IPS-NIHi7 (cell line): ENCODE data around the gene MRPL34.

Experiments
- DNase-seq: peaks from one replicate; pipeline ENCODE4 v3.0.0; 2012; ENCODE audit warnings: mixed read lengths; ENCODE audit errors: extremely low spot score

Gene MRPL34

DNA sequence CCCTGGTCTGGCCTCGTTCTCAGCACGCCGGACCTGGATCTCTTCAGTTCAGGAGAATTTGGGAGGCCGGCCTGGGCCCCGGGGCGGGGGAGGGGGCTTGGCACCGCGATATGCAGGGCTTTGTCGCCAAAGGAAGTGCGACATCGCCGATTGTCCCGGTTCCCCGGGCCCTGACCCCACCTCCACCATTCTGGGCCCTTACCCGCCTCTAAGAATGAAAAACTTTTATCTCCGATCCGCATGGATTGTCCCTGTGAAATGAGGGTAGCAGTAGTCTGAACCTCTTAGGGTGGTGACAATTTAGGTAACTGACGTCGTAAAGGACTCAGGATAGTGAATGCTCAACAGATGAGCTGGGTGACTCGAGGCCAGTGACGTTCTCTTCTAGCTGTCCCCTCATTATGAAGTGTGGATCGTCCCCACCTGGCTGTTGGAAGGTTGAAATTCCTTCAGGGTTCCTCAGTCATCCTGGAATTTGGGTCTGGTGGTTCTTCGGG, 4.3 kb downstream of the MRPL34 start:
- no peak for DNase-seq

GRCh38 chr19:17311455-17312188, 6.0 kb downstream of the MRPL34 start:
- DNase-seq, result no peak

GRCh38 chr19:17312189-17313113, 6.8 kb downstream of the MRPL34 start:
- DNase-seq, result no peak

DNA sequence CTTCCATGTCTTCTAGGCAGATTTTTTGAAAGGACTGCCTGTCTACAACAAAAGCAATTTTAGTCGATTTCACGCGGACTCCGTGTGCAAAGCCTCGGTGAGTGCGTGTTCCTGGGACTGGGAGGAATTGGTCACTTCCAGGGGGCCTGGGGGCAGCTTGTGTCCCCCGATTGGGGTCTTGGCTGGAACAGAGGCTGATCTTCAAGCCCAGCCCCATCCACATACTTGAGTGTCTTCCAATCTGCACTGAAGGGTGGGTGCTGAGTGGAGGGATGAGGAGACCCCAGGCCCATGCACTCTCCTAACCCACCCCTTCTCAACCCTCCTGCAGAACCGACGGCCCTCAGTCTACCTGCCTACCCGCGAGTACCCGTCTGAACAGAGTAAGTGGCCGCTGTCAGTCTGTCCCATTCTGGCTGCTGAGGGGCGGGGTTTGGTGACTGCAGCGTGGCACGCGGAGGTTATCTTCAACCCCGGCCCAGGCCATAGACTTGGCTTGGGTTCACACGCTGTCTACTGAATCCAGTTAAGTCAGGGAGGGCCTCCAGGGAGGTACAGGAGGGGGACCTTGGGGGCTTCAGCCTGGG, 8.4 kb downstream of the MRPL34 start:
- no peak for DNase-seq

DNA sequence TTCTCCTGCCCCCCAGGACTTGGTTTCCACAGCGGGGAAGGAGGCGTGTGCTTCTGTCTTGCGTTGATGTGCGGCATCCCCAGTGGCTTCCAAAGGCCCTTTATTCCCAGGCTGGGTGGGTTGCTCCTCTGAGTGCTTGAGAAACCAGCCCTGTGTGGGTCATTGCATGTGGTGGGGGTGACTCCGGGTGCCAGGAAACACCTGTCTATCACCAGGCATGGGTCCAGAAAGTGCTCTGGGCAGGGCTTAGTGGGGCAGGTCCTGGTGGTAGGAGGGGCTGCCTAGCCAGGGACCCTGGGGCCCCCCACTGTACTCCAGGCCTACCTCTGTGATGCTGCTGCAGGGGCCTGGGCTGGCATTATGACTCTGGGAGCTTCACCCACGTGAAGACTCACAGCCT, 13.3 kb downstream of the MRPL34 start:
- no peak for DNase-seq

DNA sequence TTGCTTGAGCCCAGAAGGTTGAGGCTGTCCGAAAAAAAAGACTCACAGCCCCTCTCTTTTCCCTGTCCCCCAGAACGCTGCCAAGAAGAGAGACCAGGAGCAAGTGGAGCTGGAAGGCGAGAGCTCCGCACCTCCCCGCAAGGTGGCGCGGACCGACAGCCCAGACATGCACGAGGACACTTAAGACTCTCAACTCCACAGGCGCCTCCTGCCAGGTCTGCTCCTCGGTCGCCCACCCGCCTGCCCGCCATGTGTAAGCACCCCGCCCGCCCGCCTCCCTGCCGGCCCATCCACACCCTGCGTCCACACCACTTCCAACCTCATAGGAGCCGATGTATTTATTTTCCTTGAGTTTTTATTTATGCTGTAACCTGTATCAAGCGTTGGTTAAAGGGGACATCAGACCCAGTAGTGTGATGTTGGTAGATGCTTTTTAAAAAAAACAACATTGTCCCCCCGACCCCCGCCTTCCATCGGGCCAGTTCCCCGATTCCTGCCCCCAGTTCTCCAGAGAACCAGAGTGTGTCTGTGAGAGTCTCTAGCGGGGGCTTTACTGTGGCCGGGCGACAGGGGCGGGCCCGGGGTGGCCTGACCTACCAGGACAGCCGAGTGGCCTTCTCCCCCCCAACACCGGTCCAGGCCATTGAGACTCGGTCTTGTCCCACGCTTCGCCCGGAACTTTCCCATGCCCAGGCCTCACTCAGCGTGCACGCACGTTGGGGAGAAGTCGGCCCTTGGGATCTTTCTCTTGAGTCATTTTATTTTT, 14.0 kb downstream of the MRPL34 start:
- DNase-seq, result no peak

- DNase-seq, result no peak
Observed at GRCh38 chr19:17320435-17320834, 14.8 kb downstream of the MRPL34 start.

DNA sequence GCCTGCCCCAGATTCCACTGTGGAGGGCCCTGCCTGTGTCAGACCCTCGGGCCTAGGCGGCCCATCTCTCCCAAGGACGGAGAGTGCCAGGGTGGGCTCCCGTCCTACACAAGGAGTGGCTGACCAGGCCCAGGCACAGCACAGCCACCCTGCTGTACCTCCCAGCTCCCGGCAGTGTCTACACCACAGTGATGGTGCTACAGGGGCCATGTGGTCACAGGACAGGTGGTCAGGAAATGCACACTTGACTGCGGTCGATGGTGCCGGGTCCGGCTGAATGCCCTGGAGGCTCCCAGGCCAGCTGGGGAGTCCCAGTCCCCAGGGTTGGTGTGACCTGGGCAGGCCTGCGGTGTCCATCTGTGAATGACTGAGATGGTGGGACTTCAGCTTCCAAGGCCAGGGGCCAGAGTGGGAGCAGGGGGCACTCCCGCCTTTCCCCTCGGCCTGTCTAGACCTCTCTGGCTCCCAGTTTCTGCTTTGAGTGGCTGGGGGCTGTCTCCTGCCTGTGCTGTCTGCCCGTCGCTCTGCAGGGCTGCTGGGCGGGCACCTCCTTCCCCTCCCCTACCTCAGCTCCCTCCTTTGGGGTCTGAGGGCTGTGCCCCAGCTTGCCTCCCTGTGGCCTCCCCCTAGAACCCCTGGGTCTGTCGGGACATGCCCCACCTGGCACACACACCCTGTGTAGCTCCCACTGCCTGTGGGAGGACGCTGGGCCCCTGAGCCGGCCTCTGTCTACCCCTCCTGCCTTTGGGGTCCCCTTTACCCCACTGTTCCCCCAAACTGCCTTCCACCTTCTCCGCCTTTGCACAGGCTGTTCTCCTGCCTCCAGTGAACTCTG, 16.2 kb downstream of the MRPL34 start:
- DNase-seq, result no peak

DNA sequence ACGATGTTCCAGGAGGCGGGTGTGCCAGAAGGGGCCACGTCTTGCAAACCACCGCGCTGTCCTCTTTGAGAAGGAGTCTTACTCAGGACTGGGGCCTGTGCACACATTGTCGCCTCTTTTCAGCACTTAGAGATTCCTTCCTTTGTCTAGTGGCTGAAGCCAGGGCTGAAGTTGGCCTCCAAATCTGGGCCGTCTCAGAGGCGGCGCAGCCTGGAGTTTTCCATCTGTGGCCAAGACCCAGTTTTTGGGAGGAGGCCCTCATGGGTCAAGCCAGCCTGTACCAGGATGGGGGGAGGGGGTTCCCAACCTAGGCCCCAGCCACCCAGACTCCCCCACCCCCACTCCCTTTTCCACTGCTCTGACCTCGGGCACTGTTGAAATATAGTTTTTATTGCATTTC, 17.2 kb downstream of the MRPL34 start:
- no peak for DNase-seq

- no peak for DNase-seq
Observed at GRCh38 chr19:17323300-17323963, 17.8 kb downstream of the MRPL34 start.

GRCh38 chr19:17323964-17324332, 18.3 kb downstream of the MRPL34 start:
- no peak for DNase-seq

DNA sequence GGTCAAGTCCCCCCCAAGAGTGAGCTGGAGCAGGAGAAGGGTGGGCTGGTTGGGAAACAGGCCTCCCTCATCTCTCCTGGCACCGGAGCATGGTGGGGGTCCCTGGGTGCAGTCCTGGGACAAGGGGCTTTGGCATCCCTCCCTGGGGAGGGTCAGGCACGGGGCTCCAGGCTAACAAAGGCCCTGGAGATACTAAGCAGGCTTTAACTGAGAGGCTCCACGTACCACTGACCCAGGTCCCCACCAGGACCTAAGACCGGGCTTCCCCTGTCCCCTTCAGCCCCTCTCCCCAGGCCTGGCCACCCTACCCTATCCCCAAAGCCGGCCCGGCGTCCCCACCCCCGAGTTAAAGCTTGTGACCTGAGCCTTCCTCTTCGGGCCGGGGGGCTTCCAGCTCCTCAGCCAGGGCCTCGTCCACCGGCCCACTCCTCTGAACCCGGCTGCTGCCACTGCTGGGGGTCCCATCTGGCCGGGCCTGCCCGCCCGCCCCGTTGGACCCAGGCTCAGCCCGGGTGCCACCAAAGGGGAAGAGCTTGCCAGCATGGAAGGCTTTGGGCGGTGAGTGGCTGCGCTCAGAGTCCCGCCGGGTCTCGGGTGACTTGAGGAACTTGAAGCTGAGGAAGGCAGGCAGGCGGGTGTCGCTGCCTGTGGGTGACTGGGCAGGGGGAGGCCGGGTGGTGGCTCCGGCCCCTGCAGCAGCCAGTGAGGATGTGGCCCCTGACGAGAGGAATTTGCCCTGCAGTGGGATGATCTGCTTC, 18.9 kb downstream of the MRPL34 start:
- no peak for DNase-seq

DNA sequence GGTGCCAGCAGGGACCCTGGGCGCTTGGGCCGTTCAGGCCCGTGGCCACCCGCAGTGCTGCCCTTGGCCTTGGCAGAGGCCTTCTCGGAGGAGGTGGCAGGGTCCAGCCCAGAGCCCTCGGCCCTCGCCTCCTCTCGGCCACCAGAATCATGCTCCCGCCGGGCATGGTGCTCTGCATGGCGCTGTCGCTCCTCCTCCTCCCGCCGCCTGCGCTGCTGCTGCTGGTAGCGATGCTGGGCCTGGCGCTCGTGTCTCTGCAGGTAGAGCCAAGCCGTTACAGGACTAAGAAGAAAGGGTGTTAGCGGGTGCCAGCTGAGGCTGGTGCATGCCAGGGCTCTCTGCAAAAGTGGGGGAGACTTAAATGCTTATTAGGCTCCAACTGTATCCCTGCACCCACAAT, 19.5 kb downstream of the MRPL34 start:
- DNase-seq, result no peak

DNA sequence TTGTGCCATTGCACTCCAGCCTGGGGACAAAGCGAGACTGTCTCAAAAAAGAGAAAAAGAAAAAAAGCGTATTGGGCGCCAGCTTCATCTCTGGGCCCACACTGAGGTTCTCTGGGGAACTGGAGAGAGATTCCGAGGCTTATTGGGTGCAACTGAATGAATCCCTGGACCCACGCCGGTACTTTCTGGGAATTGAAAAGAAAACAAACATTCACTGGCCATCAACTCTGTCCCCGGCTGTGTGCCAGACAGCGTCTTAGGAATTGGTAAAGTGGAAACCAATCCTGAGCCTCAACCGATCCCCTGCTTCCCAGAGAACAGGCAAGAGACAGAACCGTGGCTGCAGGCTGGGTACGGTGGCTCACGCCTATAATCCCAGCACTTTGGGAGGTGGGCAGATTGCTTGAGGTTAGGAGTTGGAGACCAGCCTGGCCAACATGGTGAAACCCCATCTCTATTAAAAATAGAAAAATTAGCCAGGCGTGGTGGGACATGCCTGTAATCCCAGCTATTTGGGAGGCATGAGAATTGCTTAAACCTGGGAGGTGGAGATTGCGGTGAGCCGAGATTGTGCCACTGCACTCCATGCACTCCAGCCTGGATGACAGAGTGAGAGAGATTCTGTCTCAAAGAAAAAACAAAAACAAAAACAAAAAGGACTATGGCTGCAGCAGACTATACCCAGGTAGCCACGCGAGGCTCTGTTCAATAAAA, 20.4 kb downstream of the MRPL34 start:
- no peak for DNase-seq

- no peak for DNase-seq
Observed at GRCh38 chr19:17326595-17326966, 20.9 kb downstream of the MRPL34 start.

DNA sequence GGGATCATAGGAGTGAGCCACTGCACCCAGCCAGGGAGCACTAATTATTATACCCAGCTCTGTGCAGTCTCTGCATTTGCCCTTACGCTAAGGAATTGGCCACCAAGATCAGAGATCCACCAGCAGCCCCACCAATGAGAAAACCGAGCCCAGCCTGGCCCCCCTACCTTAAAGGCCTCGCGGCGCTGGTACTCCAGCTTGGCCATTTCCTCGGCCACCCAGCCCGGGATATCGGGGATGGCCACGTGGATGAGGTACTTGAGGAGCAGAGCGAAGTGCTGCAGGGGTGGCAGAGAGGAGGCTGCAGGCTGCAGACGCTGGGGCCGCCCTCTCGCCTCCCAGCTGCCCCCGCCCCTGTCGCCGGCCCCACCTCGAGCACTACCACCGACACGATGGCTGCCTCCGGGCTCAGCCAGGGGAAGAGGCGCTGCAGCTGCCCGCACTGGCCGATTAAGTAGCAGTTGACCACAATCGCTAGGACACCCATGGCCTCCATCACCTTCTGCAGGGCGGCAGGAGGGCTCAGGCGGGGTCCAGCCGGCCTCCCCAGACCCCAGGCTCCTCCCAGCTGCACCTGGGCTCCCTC, 21.5 kb downstream of the MRPL34 start:
- no peak for DNase-seq

GRCh38 chr19:17327654-17328516, 22.2 kb downstream of the MRPL34 start:
- DNase-seq, result peak; percentile 94
